Upper lobe of right lung (tissue), 1 donor: ENCODE measurements around the gene ANKRD50. TPM values are rescaled to one million over a fixed set of nuclear protein-coding genes. Genes with fewer than 3 reads are reported as not detected.

Experiments used
- ATAC-seq: fragments of 200-7000 bp; cut with Tn5 transposase; one replicate; pipeline ENCODE4 v1.9.1; 2020; ENCODE audit warnings: mild to moderate bottlenecking, moderate library complexity
- DNase-seq: peaks from one replicate; pipeline ENCODE4 v3.0.0-alpha.2; 2020
- H3K27ac ChIP-seq: fragments of 200-600 bp; one replicate; pipeline ENCODE4 v1.8.0; 2022
- H3K27me3 ChIP-seq: fragments of 200-600 bp; one replicate; pipeline ENCODE4 v1.8.0; 2022; ENCODE audit warnings: mild to moderate bottlenecking
- H3K36me3 ChIP-seq: fragments of 200-600 bp; one replicate; pipeline ENCODE4 v1.8.0; 2022
- H3K4me1 ChIP-seq: fragments of 200-600 bp; one replicate; pipeline ENCODE4 v1.8.0; 2022
- H3K4me3 ChIP-seq: fragments of 200-600 bp; one replicate; pipeline ENCODE4 v1.8.0; 2022; ENCODE audit warnings: mild to moderate bottlenecking
- H3K9me3 ChIP-seq: fragments of 200-600 bp; one replicate; pipeline ENCODE4 v1.8.0; 2022
- intact Hi-C: fragments of 100-400 bp; cut with DNase I; formaldehyde crosslinking; loops from one replicate; pipeline ENCODE4 v1.11.0; 2022
- total RNA-seq: library from RNA; stranded (reverse); fragmentation: NEBNext Ultra II Directional; extraction: Animal tissue kit (Norgen Biotek cat#: 25700); gene quantifications from one replicate; pipeline ENCODE4 v1.2.1, GENCODE V29; 2021
- TF ChIP-seq, protein P1 (sequence below): fragments of 200-600 bp; IDR thresholded peaks from one replicate; pipeline ENCODE4 v1.8.0; 2022; ENCODE audit warnings: antibody characterized with exemption
- donor health status: DM: no; HTN: yes; CAD: no; lungs with severe emphysema.

The ANKRD50 gene
- total RNA-seq, 1 donor from 2014 or later: 25.9 TPM

DNA sequence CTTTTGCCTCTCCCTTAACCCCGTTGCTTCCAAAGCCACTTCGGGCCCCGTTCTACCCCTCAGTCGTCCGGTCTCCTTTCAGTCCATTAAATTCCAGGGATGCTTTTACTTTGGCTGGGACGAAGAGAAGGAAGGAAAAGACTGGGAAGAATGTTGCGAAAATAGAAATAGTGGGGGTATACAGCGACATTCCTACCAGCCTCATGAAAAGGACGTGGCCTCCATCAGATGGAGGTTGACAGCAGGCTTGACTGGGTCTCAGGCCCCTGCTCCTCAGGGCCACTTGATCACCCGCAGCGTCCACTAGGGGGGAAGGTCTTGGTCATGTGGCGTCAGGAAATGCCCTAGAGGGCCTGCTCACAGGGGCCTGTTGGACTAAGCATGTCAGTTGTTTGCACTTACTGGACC is 657 bp upstream of the ANKRD50 start:
- intact Hi-C loops: no loop called here
- Histone ChIP-seq H3K9me3 (no peaks in the 10 kb centered on the region), H3K4me3 (peak overlapping the region; percentile 75), H3K4me1 (peaks cover 12% of the 10 kb centered on the region), H3K36me3 (no peaks in the 10 kb centered on the region), H3K27me3 (no peaks in the 10 kb centered on the region), H3K27ac (peak overlapping the region; percentile 97)
- peak; percentile 82 for DNase-seq
- TF ChIP-seq, protein P1, sequence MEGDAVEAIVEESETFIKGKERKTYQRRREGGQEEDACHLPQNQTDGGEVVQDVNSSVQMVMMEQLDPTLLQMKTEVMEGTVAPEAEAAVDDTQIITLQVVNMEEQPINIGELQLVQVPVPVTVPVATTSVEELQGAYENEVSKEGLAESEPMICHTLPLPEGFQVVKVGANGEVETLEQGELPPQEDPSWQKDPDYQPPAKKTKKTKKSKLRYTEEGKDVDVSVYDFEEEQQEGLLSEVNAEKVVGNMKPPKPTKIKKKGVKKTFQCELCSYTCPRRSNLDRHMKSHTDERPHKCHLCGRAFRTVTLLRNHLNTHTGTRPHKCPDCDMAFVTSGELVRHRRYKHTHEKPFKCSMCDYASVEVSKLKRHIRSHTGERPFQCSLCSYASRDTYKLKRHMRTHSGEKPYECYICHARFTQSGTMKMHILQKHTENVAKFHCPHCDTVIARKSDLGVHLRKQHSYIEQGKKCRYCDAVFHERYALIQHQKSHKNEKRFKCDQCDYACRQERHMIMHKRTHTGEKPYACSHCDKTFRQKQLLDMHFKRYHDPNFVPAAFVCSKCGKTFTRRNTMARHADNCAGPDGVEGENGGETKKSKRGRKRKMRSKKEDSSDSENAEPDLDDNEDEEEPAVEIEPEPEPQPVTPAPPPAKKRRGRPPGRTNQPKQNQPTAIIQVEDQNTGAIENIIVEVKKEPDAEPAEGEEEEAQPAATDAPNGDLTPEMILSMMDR: peak; percentile 52
- ATAC-seq: peak; percentile 66

DNA sequence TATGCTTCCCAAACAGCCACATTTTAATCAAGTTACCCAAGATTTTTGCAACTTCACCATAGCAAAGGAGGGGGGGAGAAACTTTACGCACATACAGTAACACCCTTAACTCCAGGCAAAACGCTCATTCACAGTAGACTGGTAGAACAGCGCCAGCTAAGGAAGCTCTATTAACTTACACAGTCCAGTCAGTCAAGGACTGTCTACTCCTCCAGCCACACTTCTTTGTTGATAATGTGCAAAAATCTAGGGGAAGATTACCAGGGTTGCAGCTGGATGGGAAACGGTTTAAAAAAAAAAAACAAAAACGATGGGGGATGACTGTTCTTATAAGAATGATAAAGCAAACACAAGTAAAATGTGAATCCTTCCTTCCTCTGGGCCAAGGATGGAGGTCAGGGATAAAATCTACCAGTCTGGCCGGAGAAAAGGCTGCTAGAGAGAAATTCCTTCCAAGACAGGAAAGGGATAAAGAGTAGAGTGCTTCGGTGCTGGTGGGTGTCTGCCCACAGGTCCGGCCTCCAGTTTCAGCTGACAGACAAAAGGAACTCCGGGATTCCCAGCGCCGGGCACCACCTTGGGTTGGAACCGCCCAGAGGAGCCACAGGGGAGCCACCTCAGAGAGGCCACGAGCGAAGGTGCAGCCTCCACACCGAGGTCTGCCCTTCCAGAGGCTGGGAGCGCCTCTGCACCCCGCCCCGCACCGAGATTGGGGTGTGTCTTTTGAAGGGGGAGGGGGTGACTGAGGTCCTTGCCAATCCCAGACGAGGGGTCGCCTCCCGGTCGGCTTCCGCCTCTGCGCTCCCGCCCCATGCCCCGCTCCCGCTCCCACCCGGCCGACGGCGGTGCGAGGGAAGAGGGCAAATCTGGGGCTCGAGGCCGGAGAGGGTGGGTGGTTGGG is 811 bp downstream of the ANKRD50 start:
- TF ChIP-seq, protein P1: peak; percentile 16
- peak overlapping the region; percentile 75 for H3K4me3 ChIP-seq
- intact Hi-C loops: no loop called here
- H3K9me3 ChIP-seq: no peaks in the 10 kb centered on the region
- H3K27ac ChIP-seq: peak overlapping the region; percentile 97
- no peaks in the 10 kb centered on the region for H3K36me3 ChIP-seq
- peak; percentile 64 for ATAC-seq
- H3K27me3 ChIP-seq: no peaks in the 10 kb centered on the region
- H3K4me1 ChIP-seq: peaks cover 12% of the 10 kb centered on the region
- DNase-seq: peak; percentile 82

DNA sequence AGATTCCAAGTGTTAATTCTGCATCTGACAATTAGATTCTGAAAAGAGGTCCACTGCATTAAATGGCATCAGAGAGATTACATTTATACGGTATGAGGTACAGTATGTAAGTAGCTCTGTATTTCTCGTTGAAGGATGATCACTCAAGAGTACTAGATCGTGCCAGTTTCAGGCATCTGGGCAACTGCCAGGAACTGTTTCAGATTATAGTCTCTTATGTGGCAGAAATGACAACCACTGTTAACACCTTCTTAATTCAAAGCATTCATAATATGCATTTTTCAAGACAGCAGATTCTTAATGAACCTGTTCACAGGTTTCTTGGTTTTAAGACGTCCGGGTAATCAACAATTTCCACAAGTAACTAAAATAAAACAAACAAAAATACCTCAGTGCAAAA is 1.6 kb downstream of the ANKRD50 start:
- peak overlapping the region; percentile 75 for H3K4me3 ChIP-seq
- TF ChIP-seq, protein P1: no peak
- no peaks in the 10 kb centered on the region for H3K27me3 ChIP-seq
- DNase-seq: no peak
- no peaks in the 10 kb centered on the region for H3K9me3 ChIP-seq
- ATAC-seq: no peak
- H3K4me1 ChIP-seq: peaks cover 12% of the 10 kb centered on the region
- no peaks in the 10 kb centered on the region for H3K36me3 ChIP-seq
- peak overlapping the region; percentile 97 for H3K27ac ChIP-seq
- intact Hi-C loops: no loop called here

DNA sequence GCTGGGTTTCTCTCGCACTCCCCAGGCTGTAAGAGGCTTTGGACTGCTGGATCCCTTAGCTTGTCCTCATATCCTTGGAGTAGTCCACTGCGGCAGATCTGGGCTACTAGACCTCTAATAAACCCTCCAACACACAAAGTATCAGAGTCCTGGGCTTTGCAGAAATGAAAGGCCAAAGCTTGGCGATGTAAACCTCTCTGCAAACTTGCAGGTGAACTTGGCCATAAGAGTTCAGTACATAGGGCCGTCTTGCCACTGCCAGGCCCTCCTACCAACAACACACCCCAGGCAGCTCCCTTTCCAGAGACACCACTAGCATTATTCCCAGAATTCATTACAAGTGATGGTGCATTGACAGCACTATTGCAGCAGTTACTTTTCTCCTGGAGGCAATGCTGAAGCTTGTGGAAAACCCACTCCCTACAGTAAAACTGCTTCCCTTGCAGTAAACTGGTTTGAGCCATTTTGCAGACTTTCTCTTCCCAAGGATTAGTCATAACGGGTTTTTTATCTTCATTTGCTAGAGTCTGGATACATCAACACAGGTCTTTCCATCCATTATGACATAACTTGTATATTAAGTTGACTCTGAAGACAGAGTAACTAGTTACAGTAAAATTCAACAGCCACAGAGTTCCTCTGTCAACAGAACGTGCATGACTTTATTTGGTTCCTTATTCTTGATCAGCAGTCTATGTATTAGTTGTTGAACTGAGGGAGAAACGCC is 2.4 kb downstream of the ANKRD50 start:
- DNase-seq: no peak
- TF ChIP-seq, protein P1: no peak
- no peaks in the 10 kb centered on the region for H3K36me3 ChIP-seq
- peak overlapping the region; percentile 75 for H3K4me3 ChIP-seq
- H3K27ac ChIP-seq: no peak overlapping the region
- H3K4me1 ChIP-seq: peaks cover 12% of the 10 kb centered on the region
- no peak for ATAC-seq
- no peaks in the 10 kb centered on the region for H3K9me3 ChIP-seq
- intact Hi-C loops: no loop called here
- H3K27me3 ChIP-seq: no peaks in the 10 kb centered on the region

DNA sequence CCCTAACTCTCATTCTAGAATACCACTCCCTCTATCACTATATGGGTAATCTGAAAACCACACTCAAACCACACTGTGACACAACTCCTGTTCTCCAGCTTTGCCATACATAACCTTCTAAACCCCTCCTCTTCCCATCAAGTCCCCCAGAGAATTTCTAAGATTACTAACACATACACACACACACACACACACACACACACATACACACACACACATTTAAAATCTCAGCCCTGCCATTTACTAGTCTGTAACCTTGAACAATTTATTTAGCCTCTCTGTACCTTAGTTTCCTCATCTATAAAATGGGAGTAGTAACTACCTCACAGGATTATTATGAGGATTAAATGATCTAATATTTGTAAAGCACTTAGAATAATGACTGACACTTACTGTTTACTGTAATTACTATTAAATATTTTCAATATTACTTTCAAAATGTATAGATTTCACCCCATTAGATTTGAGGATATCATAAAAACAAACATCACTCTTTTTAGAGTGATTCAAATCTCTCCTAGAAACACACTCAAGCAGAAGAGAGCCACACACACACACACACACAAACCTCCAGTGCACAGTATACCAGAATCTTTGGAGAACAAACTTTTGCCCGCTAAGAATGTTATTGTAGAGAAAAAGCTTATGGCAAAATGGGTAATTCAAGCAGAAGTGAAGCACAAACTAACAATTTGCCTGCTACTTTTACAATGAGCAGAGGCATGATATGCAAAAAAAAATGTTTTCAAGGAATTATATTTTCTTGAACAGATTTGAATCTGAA is 3.8 kb downstream of the ANKRD50 start:
- Histone ChIP-seq H3K9me3 (no peaks in the 10 kb centered on the region), H3K36me3 (no peaks in the 10 kb centered on the region), H3K27me3 (no peaks in the 10 kb centered on the region), H3K4me3 (peak overlapping the region; percentile 75), H3K4me1 (peaks cover 13% of the 10 kb centered on the region), H3K27ac (no peak overlapping the region)
- ATAC-seq (no peak), DNase-seq (no peak)
- TF ChIP-seq, protein P1: no peak
- intact Hi-C loops: no loop called here
